Stimulated activated CD8-positive, alpha-beta memory T cell treated with anti-CD3 and anti-CD28 coated beads, Interleukin-2, amount 100 ng/mL, for 48 hours (primary cell): Measurements from ENCODE around the gene CYP17A1.
A peak's percentile ranks its signal among the peaks of the same experiment; 100 is the strongest.
"Not testable (repeated sequence)": the region's sequence is repeated elsewhere in the genome, so short reads cannot be mapped to it uniquely, and the experiment has no call there.

Experiments used
- DNase-seq, 2 donors: peaks; one replicate each; pipeline ENCODE4 v3.0.0-alpha.2; 2020; ENCODE audit warnings: low read depth in 2 of 2

Gene CYP17A1, protein sequence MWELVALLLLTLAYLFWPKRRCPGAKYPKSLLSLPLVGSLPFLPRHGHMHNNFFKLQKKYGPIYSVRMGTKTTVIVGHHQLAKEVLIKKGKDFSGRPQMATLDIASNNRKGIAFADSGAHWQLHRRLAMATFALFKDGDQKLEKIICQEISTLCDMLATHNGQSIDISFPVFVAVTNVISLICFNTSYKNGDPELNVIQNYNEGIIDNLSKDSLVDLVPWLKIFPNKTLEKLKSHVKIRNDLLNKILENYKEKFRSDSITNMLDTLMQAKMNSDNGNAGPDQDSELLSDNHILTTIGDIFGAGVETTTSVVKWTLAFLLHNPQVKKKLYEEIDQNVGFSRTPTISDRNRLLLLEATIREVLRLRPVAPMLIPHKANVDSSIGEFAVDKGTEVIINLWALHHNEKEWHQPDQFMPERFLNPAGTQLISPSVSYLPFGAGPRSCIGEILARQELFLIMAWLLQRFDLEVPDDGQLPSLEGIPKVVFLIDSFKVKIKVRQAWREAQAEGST

DNA sequence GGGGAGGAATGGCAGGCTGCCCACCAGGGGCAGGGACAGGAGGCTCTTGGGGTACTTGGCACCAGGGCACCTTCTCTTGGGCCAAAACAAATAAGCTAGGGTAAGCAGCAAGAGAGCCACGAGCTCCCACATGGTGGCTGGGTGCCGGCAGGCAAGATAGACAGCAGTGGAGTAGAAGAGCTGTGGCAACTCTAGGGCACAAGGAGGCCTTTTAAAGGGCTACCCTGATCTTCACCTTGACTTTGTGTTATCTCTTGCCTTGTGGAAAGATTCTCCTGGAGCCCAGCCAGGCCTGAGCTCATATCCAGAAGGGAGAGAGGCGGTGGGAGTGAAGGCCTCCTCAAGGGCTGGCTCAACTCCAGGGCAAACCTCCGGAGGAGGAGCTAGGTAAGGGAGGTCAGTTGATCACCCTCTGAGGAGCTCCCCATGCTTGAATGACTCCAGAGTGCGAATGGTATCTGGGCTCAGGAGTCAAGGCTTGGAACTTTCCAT is at the start of gene CYP17A1:
Gene CYP17A1, minus strand, starts transcription at position 184 of the 492 bp plus-strand sequence. Its CDS starts 52 bp downstream, at position 132.
- no peak for DNase-seq

DNA sequence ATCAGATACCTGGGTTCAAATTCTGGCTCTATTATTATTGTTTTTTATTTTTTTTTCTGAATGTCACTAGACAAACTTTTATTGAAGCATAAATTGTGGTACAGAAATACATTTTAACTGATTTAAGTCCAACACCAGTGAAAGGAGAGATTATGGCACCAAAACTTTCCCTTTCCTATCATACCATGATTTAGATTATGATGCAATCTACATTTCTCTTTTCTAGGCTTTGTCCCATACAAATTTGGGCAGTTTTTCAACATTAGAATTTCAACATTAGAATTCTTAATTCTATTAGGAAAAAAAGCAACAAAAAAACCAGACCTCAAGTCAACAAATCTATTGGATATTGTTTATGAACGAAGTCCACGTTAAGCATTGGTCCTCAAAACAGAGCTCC is 43.0 kb upstream of the CYP17A1 start:
- no peak for DNase-seq

DNA sequence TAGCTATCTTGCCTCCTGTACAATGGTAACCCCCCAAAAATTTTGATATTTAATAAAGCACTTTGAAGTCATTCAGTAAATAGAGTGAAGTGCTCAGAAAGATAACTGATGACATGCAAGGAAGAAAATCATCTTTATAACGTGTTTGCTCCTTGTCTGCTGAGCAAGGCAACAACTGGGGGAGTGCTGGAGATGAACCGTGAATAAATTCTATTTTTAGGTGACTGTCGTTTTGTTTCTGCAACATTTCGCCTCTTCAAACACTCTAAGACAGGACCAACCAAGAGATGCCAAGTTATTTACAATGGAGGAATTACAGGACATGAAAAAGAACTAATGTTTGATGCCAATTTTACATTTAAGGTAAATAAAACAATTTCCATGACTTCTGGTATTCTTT is 41.4 kb upstream of the CYP17A1 start:
- no peak for DNase-seq

DNA sequence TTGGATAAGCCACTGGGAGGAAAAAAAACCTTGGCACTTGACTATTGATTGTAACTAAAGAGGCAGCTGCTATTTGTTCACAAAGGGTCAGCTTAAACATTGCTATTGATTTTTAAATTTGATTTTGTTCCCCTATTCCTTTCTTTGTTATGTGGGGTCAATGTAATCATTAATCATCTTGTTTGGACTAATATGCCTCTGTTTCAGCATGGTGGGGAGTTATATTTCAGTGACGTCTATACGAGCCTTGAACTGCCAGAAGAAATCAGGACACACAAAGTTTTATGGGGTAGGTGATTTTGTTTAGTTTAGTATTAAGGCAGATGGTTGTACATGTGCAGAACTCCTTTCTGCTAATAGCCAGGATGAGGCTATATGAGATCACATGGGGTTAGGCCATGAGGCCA is 39.5 kb upstream of the CYP17A1 start:
- DNase-seq, result no peak

DNA sequence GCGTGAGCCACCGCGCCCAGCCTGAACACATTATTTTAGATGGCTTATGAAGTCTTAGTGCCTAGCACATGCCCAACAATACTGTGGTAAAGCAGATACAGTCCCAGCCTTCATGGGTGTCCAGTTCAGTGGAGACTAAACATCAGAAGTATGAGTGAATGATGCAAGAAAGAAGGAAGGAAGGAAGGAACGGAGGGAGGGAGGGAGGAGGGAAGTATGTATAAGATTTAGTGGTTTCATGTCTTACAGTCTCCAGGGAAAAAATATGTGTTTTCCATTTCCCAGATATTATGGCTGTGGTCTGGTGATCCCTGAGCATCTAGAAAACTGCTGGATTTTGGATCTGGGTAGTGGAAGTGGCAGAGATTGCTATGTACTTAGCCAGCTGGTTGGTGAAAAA is 35.0 kb upstream of the CYP17A1 start:
- DNase-seq, result no peak

DNA sequence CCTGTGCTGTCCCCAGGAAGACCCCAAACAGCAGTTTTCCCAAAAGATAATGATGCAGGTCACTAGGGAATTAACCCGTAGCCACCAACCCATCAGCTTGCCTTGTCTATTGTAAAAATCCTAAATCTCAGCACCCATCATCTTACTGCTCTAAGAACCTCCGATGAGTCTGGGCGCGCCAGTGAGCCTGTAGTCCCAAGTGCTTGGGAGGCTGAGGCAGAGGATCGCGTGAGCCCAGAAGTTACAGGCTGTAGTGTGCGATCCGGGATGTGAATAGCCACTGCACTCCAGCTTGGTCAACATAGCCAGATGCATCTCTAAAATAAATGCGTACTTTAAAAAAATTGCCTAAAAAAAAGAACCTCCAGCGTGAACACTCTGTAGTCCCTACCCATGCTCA is 33.0 kb upstream of the CYP17A1 start:
- DNase-seq, result no peak

DNA sequence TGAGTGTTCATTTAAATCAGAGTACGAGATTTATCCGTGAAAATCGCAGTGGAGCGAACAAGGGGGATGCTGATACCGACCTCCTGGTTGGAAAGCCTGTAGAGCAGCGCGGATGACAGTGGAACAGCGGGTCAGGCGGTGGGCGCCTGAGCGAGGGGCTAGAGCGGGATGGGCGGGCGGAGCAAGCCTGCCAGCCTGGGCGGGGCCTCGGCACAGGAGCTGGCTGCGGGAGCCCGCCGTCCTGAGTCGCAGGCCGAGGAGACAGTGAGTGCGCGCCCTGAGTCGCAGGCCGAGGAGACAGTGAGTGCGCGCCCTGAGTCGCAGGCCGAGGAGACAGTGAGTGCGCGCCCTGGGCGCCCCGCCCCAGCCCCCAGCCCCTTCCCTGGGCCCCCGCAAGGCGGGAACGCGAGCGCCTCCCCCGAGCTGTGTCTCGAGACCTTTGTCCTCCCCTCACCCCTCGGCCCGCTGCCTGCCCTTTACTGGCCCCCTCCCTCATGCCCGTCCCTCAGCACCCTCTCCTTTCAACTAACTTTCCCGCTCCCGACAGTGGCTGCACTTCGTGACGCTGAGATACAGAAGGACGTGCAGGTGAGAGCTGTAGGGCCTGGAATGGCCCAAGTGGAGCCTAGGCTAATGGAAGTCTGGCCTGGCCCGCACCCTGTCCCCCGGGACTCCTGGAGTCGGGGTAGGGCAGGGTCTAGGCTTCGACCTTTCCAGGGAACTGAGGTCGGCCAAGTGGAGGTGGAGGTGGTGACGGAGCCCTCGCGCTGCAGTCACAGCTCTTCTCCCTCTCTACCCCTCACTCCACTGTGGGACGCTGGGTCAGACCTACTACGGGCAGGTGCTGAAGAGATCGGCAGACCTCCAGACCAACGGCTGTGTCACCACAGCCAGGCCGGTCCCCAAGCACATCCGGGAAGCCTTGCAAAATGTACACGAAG is 32.3 kb upstream of the CYP17A1 start, which contains the start of gene AS3MT:
Gene AS3MT, plus strand, starts transcription at position 213 of the 941 bp plus-strand sequence. Its CDS starts 123 bp downstream, at position 336.
- peak in 1 of 2 donors; percentile 3 for DNase-seq

DNA sequence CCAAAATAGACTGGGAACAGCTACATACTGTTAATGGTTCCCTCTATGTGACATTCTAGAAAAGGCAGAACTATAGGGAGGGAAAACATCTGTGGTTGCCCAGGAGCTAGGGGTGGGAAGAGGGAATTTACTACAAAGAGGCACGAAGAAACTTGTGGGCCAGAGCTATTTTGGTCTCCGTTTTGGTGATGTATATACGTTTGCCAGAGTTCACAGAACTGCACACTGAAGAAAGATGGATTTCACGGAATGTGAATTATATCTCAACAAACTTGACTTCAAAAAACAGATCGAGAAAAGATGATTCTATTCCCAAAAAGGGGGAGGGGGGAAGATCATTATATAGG is 31.7 kb upstream of the CYP17A1 start:
- DNase-seq, result no peak

DNA sequence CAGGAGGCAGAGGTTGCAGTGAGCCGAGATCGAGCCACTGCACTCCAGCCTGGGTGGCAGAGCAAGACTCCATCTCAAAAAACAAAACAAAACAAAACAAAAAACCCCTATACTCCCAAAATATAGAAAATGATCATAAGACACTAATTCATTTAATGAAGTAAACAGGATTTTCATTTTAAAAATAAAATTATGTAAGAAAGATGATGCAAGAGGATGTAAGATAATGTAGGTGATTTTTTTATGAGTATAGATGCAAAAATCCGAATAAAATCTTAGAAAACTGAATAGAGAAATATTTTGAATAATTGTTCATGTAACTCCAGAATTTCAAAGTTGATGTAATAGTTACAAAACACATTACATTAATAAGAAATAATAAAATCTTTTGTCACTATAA is 28.4 kb upstream of the CYP17A1 start:
- DNase-seq, result no peak

DNA sequence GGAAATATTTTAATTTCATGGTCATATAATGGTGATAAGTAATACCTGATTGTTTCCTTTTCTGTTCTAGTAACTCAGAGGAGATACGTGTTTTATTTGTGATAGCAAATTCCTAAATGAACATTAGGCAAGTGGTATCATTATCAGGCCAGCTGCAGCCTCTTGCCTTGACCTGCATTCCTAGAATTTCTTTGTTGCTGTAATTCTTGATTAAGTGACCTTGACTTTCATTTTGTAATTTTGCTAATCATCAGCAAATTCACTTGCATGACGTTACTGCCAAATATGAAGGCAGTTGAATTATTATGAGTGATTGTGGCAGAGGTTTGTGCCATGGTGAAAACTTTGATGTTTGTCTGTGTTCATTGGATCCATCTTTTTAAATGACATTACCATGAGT is 26.4 kb upstream of the CYP17A1 start:
- no peak for DNase-seq

DNA sequence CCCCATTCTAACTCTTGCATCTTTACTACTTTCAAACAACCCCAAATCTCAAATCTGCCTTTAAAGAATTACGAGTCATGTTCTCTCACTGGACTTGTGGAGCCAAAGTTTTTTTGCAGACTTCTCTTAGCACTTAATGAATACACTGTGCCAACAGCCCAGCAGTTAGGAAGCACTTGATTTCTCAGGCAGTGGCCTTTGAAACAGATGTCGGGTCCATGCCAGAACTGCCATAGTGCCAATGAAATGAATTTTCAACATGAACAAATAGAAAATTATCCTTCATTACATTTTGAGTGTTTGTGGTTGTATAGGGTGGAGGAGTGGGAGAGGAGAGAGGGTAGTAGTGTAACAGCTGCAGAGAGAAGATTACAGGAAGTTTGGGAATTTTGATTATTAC is 22.7 kb upstream of the CYP17A1 start:
- DNase-seq, result no peak

DNA sequence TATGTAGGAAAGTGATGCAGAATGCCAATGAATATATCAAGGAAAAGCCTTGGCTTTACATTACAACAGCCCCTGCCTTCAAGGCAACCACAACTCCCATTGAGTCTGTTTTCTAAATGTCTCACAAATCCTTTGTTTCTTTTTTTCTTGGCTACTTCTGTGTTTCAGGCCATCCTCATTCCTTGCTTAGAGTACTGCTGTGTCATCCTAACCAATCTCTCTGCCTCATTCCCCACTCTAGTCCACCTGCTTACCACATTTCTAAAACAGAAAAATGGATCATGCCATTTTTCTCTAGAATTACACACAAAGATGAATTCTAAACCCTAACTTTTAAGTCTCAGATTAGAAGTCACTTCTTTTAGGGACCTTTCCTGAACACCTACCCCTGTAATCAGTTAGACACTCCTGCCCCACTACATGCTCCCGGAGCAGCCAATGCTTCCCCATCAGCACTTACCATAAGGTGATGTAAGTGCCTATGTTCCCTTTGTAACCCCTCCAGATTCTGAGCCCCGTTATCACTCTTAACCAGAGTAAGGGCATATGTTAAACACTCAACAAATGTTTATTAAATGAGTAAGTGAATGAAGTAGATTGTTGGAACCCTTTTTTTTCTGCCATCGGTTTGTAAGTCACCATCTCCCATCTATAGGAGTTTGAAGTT is 19.7 kb upstream of the CYP17A1 start:
- no peak for DNase-seq

DNA sequence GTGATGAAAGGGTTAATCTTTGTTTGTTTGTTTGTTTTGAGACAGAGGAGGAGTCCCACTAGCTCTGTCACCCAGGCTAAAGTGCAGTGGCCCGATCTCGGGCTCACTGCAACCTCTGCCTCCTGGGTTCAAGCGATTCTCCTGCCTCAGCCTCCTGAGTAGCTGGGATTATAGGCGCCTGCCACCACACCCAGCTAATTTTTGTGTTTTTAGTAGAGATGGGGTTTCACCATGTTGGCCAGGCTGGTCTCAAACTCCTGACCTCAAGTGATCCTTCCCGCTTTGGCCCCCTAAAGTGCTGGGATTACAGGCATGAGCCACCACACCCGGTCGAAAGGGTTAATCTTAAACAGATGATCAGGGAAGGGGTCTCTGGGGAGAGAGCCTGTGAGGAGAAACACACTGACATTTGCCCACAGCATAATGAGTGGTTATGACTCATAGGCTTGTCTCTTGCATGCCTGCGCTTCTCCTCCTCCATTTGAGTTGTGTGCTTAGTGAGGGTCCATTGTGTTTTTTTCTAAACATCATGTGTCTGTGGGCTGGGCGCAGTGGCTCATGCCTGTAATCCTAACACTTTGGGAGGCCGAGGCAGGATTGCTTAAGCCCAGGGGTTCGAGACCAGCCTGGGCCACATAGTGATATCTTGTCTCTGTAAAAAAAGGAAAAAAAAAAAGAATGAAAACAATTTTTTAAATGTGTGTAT is 18.7 kb upstream of the CYP17A1 start:
- DNase-seq, result not testable (repeated sequence)

DNA sequence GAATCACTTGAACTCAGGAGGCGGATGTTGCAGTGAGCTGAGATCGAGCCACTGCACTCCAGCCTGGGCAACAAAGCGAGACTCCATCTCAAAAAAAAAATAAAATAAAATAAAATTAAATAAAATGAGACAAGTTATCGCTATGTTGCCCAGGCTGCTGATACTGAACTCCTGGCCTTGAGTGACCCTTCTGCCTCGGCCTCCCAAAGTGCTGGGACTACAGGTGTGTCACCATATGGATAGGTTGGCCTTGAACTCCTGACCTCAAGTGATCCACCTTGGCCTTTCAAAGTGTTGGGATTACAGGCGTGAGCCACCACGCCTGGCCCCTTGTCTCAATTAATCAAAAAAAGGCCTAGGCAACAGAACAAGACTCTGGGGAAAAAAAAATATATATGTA is 16.0 kb upstream of the CYP17A1 start:
- not testable (repeated sequence) for DNase-seq

DNA sequence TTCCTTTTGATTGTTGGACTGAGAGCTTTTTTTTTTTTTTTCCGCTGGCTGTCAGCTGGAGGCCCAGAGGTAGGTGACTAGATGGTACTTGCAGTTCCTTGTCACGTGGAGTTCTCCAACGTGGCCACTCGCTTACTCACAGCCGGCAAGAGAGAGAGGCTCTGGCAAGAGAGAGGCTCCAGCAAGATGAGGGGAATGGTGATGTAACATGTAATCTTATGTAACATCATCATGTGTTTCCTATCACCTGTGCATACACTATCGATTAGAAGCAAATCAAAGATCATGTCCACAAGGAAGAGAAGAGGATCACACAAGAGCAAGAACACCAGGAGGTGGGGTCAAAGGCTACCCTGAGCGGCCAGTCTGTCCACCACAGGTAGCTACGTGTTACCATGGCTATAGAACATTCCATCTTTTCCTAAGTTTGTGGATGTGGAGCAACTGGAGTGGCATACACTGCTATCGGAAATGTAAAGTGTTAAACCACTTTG is 12.9 kb upstream of the CYP17A1 start:
- no peak for DNase-seq

DNA sequence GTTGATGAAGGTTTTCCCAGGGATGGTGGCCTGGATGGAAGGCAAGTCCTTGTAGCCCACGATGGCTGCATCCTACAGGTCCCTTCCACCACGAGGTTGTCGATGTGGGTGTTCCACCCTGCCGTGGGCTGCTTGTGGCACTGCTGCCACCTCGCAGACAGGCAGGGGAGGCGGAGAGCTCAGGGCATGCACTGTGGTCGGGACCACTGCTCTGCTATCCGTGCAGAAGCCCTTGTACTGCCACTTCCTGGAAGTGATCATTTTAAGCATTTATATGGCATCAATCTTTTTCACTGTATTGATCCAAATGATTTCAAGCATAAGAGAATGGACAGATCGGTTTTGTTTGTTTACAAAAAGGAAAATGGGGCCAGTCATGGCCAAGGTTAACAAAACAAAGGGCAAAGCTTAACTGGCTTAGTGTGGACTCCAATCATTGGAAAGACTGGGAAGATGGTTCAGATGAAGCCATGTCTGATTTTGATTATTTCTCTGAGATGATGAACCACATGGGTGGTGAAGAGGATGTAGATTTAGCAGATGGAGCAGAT is 8.2 kb upstream of the CYP17A1 start:
- DNase-seq, result no peak

DNA sequence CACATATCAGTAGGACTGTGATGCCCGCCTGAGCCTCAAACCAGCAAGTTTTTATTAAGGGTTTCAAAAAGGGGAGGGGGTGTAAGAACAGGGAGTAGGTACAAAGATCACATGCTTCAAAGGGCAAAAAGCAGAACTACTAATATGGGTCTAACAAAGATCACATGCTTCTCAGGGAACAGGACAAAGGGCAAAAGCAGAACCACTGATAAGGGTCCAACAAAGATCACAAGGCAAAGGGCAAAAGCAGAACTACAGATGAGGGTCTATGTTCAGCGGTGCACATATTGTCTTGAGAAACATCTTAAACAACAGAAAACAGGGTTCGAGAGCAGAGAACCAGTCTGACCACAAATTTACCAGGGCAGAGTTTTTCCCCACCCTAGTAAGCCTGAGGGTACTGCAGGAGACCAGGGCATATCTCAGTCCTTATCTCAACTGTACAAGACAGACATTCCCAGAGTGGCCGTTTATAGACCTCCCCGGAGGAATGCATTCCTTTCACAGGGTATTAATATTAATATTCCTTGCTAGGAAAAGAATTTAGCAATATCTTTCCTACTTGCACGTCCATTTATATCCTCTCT is 7.1 kb upstream of the CYP17A1 start:
- DNase-seq, result not testable (repeated sequence)

DNA sequence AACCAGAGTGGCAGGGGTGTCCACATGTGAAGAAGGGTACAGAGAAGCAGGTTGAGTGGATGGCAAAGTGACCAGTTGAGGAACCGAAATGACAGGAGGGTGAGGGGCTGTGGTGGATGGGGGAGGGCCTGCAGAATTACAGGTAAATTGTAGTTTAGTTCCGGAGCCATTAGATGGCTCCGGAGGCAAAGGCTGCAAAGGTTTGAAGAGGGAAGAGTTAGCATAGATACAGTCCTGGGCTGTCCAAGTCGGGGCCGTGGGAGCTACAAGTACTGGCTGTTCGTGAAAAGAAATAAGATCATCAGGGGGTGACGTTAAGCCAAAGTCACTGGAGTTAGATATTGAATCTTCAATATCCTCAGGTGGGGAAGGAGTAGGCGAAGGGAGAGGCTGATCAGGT is 5.9 kb upstream of the CYP17A1 start:
- DNase-seq, result not testable (repeated sequence)

DNA sequence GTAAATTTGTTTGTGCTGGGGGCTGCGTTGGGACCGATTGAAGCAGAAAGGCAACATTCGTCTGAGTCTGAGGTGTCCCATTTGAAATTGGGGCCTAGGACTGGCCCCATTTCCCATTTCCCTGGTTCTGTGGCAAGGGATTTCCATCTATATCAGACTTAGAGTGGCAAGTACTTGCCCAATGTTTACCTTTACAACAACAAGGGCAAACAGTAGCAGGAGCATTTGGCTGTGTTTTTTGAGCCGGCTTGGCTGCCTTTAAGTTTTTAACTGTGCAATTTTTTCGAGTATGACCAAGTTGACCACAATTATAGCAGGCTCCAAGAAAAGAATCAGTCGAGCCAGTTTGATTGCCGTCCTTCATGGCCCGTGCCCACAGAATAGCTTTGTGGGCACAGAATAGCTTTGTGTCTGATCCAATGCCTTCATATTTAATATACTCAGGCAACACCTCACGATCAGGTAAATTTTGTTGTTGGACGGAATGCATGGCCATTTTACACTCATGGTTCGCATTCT is 4.7 kb upstream of the CYP17A1 start:
- no peak for DNase-seq
